GM10847 (cell line): ENCODE measurements around the gene DNASE2.

ENCODE experiments used
- POLR2A ChIP-seq: IDR thresholded peaks from 2 replicates; pipeline ENCODE4 v1.6.1; 2011; ENCODE audit not compliant: insufficient read length; ENCODE audit errors: extremely low read depth

DNASE2 gene

DNA sequence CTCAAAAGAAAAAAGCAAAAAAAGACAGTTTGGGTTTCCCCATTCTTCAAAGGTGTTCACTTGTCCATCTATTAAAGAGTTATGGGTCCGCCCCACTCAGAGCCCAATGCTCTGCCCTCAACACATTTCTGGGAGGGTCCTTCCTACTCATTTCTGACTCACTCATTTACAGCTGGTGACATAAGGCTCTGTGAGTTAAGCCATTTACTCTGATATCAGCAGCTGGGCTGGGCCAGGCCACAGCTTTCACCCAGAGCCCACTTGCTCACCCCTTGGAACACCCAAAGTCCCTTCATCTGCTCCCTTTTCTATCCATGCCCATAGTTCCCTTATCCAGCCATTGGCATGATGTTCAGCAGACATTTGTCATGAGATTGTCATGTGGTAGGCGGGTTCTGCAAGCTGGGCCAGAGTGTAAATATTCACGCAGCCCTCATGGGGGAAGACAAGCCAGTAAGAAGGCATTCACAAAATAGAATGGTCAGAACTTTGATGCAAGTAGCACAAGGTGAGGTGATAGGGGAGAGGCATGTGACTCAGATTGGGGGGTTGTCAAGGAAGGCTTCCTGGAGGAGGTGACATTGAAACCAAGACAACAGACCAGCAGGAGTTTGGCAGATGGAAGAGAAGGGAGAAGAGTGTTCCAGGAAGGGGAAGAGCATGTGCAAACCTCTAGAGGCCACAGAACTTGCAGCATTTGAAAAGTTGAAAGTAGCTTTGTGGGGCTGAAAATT, 37.1 kb downstream of the DNASE2 start:
- no peak for TF ChIP-seq POLR2A

DNA sequence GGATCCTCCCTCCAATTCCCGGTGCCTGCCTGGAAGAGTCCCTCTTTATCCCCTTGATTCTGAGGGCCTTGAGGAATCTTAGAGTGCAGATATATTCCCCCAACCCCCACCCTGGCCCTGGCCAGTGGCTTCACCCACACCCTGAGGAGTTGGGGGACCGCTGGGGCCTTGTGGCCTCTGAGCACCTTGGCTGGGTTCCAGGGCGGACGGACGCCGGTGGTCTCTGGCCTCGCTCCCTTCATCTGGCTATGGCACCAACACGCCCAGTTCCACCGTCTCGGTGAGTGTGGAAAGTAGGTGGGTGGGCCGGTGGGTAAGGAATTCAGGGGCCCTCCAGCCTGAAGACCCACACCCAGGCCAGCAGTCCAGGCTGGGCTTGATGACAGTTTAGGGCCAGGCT, 37.9 kb downstream of the DNASE2 start:
- no peak for TF ChIP-seq POLR2A

DNA sequence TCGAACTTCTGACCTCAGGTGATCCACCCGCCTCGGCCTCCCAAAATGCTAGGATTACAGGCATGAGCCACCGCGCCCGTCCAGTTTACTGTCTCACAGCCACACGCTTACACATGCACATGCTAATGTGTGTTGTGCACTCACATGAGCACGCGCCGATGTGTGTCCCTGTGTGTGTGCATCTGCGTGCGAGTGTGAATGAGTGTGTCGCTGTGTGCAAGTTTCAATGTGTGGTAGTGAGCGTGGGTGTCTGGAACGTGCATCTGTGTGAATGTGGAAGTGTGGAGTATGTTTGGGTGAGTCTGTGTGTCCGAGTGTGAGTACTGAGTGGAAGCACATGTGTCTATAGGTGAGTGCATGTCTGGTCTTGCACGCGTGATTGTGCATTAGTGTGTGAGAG, 38.7 kb downstream of the DNASE2 start:
- no peak for TF ChIP-seq POLR2A

DNA sequence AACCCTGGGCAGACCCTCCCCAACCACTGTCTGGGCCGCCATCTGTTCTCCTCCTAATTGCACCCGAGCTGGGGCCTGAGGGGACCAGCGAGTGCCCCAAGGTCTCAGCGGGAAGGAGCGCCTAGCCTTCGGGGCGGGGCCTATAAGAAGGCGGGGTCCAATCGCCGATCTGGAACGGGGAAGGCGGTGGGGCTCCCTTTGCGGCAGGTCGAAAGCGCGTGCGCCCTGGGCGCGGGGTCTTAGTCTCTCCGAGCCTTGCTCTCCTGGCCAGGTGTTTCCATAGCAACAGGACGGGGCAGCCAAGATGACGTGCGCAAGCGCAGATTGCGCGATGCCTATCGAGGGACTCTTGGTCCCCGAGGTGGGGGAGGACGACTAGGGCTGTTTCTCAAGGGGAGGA, 40.2 kb downstream of the DNASE2 start:
- TF ChIP-seq POLR2A = no peak

DNA sequence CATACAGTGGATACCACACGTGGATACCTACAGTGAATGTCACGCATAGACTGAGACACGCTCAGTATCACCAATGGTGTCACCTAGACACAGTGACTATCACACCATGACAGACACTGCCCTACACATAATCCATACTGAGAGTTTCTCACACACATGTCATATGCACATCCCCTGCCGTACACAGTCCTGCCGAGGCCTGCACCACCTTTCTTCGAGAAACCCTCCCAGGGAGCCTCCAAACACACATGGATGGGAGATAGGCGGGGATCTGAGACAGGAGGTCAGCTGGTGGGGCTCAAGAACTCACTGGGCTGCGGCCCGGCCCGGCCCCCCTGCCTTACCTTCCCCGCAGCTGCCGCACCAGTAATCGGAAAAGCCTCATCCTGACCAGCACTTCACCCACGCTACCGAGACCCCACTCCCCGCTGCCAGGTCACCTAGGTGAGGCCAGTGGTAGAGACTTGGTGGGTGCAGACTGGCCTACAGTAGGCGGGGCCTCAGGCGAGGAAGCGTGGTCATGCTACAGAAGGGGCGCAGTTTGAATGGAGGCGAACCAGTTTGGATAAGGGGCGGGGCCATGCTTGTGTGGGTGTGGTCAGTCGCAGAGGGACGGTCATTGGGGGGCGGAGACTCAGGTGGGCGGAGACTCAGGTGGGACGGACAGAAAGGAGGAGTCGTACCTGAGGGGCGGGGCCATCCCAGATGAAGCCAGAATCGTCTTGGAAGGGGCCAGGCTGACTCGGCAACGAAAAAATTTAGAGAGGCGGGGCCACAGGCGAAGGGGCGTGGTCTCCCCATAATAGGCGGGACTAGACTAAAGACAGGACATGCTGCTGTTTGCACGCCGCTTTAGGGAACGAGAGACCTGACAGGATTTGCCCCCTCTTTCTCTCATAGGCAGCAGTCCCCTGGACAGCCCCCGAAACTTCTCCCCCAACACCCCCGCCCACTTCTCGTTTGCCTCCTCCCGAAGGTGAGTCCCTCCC, 40.9 kb downstream of the DNASE2 start:
- TF ChIP-seq POLR2A = no peak

DNA sequence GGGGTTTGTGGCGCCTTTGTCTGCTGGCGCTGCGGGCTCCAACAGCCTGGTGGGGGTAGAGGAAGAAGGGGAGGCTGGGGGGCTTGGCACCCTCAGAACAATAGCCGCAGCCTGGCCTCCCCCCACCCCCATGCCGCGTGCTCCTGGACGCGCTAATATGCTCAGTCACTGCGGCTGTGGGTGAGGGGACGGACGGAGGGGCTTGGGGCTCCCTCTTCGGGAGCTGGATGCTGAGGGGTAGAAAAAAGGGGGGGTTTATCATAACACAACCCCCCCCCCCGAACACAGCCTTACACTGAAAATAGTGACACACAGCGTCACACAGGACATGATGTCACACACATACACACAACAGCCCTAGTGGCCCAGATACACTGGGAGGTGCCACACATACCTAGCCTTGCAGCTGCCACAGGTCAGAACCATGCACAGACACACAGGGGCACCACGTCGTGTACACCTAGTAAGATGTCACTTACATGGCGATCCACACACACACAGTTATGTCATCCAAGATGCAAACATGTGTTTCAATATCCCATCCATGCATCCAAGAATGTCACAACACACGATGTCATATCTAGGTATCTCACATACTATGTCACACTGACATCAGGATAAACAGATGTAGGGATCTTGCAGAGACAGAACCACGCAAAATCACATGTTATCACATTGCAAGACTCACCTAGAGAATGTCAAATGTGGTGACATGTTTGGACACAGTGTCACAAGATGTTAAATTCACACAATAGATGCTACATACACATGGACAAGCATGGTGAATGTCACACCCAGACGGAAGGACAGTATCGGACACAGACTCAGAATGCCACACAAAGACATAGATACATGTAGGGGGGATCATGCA, 42.1 kb downstream of the DNASE2 start:
- TF ChIP-seq POLR2A = no peak

DNA sequence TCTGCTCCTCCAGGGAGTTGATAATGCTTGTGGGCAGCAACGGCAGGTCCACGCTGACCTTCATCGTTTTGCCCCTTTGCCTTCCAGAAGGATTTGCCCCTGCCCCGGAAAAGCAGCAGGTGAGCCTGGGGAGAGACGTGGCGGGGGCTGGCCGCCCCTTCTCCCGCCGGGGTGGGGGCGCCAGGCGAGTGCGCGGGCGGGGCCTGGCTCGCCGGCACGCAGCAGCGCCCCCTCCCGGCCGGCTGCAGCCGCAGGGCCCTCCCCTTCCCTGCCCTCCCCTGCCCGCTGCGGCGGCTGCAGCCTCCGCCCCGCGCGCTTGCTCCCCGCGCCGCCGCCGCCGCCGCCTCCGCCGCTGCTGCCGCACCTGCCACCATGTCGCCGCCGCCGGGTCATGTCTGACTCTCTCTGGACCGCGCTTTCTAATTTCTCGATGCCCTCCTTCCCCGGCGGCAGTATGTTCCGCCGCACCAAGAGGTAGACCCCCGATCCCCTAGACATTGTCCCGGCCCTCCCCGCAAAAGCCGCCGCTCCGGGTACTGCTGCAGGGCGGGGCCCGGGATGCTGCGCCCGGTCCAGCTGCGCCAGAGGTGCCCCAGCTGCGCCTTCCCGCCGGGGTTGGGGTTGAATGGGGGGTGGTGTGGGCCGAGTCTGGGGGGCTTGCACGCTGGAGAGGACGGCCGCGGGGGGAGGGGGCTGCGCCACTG, 42.9 kb downstream of the DNASE2 start, which contains the start of gene MAST1:
Gene MAST1, plus strand, starts transcription at position 334 of the 704 bp plus-strand sequence. Its CDS starts 58 bp downstream, at position 392.
- TF ChIP-seq POLR2A = no peak

DNA sequence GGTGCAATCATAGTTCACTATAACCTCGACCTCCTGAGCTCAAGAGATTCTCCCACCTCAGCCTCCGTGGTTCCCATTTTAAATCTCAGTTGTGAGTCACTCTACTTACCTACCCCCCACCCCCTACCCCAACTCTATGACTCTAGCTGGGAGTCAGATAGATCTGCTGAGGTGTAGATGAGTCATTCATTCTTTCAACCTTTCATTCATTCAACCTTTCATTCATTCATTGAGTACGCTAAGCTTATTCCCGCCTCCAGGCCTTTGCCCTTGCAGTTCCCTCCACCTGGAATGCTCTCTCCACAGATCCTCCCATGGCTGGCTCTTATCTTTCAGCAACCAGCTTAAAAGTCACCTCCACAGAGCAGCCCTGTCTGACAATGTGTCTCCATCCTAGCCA, 44.0 kb downstream of the DNASE2 start:
- TF ChIP-seq POLR2A = no peak

DNA sequence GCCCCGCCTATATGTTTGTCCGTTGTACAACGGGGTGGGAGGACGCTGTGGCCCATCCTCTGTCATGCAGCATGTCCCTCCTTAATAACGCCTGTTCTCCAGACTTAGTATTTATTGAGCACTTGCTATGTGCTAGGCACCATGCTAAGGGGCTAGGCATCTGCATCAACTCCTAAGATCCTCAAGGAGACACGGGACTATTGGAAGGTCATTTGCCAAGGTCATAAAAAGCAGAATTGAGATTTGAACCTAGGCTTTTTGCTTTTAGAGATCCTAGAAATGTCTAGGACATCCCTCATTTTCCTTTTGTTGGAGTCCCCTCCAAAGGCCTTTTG, 44.8 kb downstream of the DNASE2 start:
- no peak for TF ChIP-seq POLR2A

DNA sequence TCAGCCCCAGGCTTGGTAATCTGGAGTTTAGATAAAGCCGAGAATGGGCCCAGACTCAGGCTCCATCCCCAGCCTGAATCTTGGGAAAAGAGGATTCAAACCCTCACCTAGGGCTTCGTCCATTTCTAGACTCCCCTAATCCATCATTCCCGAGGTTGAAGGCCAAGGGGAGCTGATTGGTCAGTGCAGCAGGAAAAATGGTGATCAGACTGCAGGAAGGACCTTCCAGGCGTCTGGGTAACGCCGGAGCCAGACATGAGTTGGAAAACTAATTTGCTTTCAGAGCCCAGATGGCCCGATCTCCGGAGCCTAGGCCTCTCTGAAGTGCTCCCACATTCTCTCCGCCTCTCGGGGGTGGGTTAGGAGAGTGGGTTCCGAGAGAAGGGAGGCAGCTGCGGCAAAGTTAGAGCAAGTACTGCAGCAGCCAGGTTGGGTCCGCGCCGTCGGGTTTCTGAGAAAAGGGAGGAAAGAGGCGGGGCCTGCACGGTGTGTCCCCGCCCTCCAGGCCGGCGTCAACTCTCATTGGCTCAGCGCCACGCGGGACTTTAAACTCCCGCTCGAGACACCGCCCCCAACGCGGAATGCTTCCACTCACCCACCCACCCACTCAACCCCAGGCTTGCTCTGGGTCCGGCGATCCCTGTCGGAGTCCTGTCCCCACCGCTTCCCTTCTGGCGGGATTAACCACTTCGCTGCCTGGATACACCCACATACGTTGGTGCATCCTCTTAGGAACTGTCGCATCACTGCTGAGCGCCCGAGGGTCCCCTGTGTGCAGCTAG, 46.1 kb downstream of the DNASE2 start:
- TF ChIP-seq POLR2A = no peak

DNA sequence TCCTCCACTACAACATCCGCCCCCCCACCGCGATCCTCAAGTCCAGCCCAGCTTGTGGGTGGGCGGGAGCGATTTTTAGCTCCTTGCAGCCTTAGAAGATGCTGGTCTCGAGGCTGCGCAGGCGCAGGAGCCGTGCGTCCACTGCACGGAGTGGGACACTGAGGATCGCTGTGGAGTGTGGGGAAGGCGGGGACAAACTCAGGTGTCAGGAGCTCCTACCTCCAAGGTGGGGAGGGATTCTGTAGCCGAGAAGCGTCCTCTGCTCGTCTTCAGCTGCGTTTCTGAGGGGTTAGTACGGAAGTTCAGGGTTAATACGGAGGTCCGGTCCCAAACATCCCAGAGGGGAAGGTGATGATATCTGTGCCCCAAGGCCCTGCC, 46.7 kb downstream of the DNASE2 start, which contains the start of gene RTBDN:
Gene RTBDN, minus strand, starts transcription at position 14 of the 378 bp plus-strand sequence. CDS start 4,600 bp downstream, outside the sequence.
- TF ChIP-seq POLR2A = no peak

DNA sequence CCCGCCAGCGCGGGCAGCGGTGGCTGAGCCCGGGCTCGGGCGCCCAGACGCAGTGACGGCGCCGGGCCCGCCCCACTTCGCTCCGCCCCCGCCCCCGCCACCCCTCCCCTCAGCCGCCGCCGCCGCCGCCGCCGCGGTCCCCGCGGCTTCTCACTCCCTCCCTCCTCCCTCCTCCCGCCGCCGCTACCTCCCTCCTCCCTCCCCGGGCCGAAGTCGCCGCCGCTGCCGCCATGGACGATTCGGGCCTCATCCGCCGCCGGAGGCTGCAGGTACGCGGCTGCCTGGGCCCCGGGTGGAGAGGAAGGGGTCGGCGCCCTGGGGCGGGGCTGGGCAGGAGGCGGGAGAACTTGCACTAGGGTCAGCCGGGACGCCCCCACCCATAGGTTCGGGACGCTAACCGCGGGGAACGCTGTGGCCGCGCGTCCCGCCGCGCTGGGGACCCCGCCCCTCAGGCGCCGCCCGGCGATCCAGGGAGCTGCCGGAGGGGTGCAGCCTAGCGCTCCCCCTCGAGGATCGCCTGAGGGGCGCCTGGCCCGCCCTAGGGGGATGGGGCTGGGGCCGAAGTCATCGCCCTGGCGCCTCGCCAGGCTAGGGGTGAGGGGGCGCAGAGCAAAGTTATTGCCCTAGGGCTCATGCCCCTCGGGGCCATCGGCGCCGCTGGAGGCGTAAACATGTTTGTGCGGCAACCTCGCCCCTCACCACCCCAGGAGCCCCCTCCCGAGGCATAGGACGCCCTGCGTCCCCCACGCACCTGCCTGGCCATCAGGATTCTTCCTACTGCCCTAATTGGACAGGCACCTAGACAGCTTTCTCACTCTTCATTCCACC, 47.3 kb downstream of the DNASE2 start:
- TF ChIP-seq POLR2A = no peak

DNA sequence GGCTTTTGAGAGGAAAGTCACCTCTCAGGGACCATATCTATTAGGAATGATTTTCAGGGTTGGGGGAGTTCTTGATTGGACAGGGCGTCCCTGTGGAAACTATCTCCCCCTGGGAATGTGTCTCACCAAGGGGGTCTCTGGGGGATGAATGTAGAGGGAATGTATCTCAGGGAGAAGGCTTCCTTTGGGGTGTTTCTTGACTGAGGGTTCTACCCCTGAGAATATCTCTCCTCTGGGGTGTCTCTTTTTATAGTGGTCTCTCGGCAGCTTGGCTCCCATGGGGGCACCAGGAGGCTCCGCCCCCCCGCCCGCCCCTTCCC, 47.9 kb downstream of the DNASE2 start:
- TF ChIP-seq POLR2A = no peak
